GM19025 (cell line): ENCODE results near the gene SZRD1.
A peak's percentile ranks its signal among the peaks of the same experiment; 100 is the strongest.

Source experiments
- ATAC-seq: cut with Tn5 transposase; IDR thresholded peaks from one replicate; pipeline ENCODE4 v1.9.1; 2021; ENCODE audit warnings: mild to moderate bottlenecking, low read depth, moderate library complexity; ENCODE audit not compliant: unreplicated experiment

The SZRD1 gene

GRCh38 chr1:16393570-16394521 lies 26.8 kb downstream of the SZRD1 start:
- ATAC-seq: no peak

- no peak for ATAC-seq
Observed at GRCh38 chr1:16394977-16395376, 27.9 kb downstream of the SZRD1 start.

GRCh38 chr1:16396591-16396990 lies 29.5 kb downstream of the SZRD1 start:
- ATAC-seq: no peak

- ATAC-seq: no peak
Observed at GRCh38 chr1:16397120-16397519, 30.1 kb downstream of the SZRD1 start.

- no peak for ATAC-seq
Observed at GRCh38 chr1:16398371-16398953, 31.4 kb downstream of the SZRD1 start.

GRCh38 chr1:16402742-16403141 lies 35.7 kb downstream of the SZRD1 start:
- no peak for ATAC-seq

GRCh38 chr1:16405441-16405840 lies 38.4 kb downstream of the SZRD1 start:
- no peak for ATAC-seq

GRCh38 chr1:16406868-16407267 lies 39.8 kb downstream of the SZRD1 start:
- no peak for ATAC-seq

GRCh38 chr1:16409536-16410152 lies 42.6 kb downstream of the SZRD1 start:
- no peak for ATAC-seq

GRCh38 chr1:16410803-16411202 lies 43.8 kb downstream of the SZRD1 start:
- no peak for ATAC-seq

- ATAC-seq: no peak
Observed at GRCh38 chr1:16413191-16413590, 46.1 kb downstream of the SZRD1 start.

GRCh38 chr1:16418823-16419425 lies 51.9 kb downstream of the SZRD1 start:
- no peak for ATAC-seq

- ATAC-seq: peak; percentile 80
Observed at GRCh38 chr1:16420424-16421118, 53.5 kb downstream of the SZRD1 start.

GRCh38 chr1:16421201-16421600 lies 54.2 kb downstream of the SZRD1 start:
- no peak for ATAC-seq

- ATAC-seq: no peak
Observed at GRCh38 chr1:16422041-16422440, 55.0 kb downstream of the SZRD1 start.

- no peak for ATAC-seq
Observed at GRCh38 chr1:16425125-16426025, 58.3 kb downstream of the SZRD1 start.

GRCh38 chr1:16430606-16431005 lies 63.6 kb downstream of the SZRD1 start:
- no peak for ATAC-seq

- ATAC-seq: no peak
Observed at GRCh38 chr1:16433030-16433429, 66.0 kb downstream of the SZRD1 start.

GRCh38 chr1:16434007-16434406 lies 67.0 kb downstream of the SZRD1 start:
- no peak for ATAC-seq
